NCI-H2029 treated with DMSO at 0.1 percent for 48 hours (cell line): Measurements from ENCODE around the gene GNPTAB.

ENCODE experiments used
- DNase-seq: peaks from one replicate; lab custom pipeline; 2025; lab: John Stamatoyannopoulos, UW

GNPTAB gene

GRCh38 chr12:101772012-101772775 is 58.6 kb downstream of the GNPTAB start:
- no peak for DNase-seq

GRCh38 chr12:101769865-101770264 is 60.9 kb downstream of the GNPTAB start:
- peak; percentile 63 for DNase-seq

- no peak for DNase-seq
Observed at GRCh38 chr12:101768781-101769180, 62.0 kb downstream of the GNPTAB start.

GRCh38 chr12:101767537-101767936 is 63.2 kb downstream of the GNPTAB start:
- no peak for DNase-seq

- no peak for DNase-seq
Observed at GRCh38 chr12:101764051-101764792, 66.5 kb downstream of the GNPTAB start.

GRCh38 chr12:101763246-101763931 is 67.4 kb downstream of the GNPTAB start:
- DNase-seq, result no peak

GRCh38 chr12:101761781-101762180 is 69.0 kb downstream of the GNPTAB start:
- DNase-seq, result no peak

GRCh38 chr12:101761350-101761749 is 69.4 kb downstream of the GNPTAB start:
- DNase-seq, result no peak

- DNase-seq, result peak; percentile 24
Observed at GRCh38 chr12:101759396-101760047, 71.2 kb downstream of the GNPTAB start.

GRCh38 chr12:101750152-101750551 is 80.6 kb downstream of the GNPTAB start:
- no peak for DNase-seq

- no peak for DNase-seq
Observed at GRCh38 chr12:101749657-101750056, 81.1 kb downstream of the GNPTAB start.

GRCh38 chr12:101748907-101749306 is 81.9 kb downstream of the GNPTAB start:
- DNase-seq, result no peak

GRCh38 chr12:101747697-101748096 is 83.1 kb downstream of the GNPTAB start:
- no peak for DNase-seq

- DNase-seq, result no peak
Observed at GRCh38 chr12:101746661-101747060, 84.1 kb downstream of the GNPTAB start.

GRCh38 chr12:101746196-101746595 is 84.6 kb downstream of the GNPTAB start:
- DNase-seq, result no peak

- DNase-seq, result no peak
Observed at GRCh38 chr12:101745481-101745880, 85.3 kb downstream of the GNPTAB start.

- no peak for DNase-seq
Observed at GRCh38 chr12:101743724-101744472, 86.9 kb downstream of the GNPTAB start.

- no peak for DNase-seq
Observed at GRCh38 chr12:101743242-101743641, 87.5 kb downstream of the GNPTAB start.

- DNase-seq, result no peak
Observed at GRCh38 chr12:101740980-101741379, 89.8 kb downstream of the GNPTAB start.

- no peak for DNase-seq
Observed at GRCh38 chr12:101740566-101740965, 90.2 kb downstream of the GNPTAB start.

- DNase-seq, result no peak
Observed at GRCh38 chr12:101738920-101739665, 91.7 kb downstream of the GNPTAB start, which contains the start of gene SYCP3. TSS of gene SYCP3 (minus strand) at chr12:101739462. CDS start at chr12:101737935, 1,527 bp downstream.
